OCI-LY3 (cell line): ENCODE data around the gene SMAD3.

ENCODE experiments used
- CTCF ChIP-seq: fragments of 200-600, 300-600 bp; sonication (generic); IDR thresholded peaks from 2 replicates; pipeline ENCODE4 v1.5.1; 2014; ENCODE audit warnings: antibody characterized with exemption, low read length, low read depth
- EZH2phosphoT487 ChIP-seq: fragments of 200-600 bp; shearing (Covaris generic); IDR thresholded peaks from 2 replicates; pipeline ENCODE4 v1.6.1; 2018; ENCODE audit warnings: antibody characterized with exemption, mixed run types, low read depth

GRCh38 chr15:67101911-67102598 is 36.7 kb downstream of the SMAD3 start:
- TF ChIP-seq CTCF (no peak), EZH2phosphoT487 (no peak)
